Stimulated activated CD8-positive, alpha-beta memory T cell treated with anti-CD3 and anti-CD28 coated beads, Interleukin-15, amount 100 ng/mL, for 24 hours (primary cell): ENCODE results near the gene ENPP5.
"Not testable (repeated sequence)": the region's sequence is repeated elsewhere in the genome, so short reads cannot be mapped to it uniquely, and the experiment has no call there.

Experiments
- DNase-seq: peaks from one replicate; pipeline ENCODE4 v3.0.0-alpha.2; 2020; ENCODE audit warnings: low read depth

ENPP5 gene

GRCh38 chr6:46174904-46175303 lies 4.1 kb upstream of the ENPP5 start:
- DNase-seq = no peak

- DNase-seq = no peak
These were observed 1.4 kb upstream of the ENPP5 start for GRCh38 chr6:46172176-46172575.

DNA sequence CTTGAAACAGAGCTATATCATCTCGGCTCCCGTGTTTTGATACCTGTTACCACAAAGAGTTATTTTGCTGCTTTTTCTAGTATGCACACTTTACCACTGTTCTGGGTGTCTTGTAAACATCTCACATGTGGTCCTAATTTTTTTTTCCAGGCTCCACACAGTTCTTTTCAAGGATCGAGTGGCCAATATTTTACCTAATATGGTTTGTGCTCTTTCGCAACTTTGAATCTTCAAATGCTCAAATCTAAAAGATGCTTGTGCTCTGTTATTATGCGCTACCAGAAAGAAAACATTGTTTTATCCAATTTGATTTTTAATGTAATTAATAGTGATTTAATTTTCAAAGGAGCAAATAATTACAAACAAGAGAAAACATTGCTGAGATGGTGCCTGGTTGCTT lies 10.7 kb downstream of the ENPP5 start:
- DNase-seq = no peak

- DNase-seq = no peak
These were observed 11.6 kb downstream of the ENPP5 start for GRCh38 chr6:46159229-46159628.

DNA sequence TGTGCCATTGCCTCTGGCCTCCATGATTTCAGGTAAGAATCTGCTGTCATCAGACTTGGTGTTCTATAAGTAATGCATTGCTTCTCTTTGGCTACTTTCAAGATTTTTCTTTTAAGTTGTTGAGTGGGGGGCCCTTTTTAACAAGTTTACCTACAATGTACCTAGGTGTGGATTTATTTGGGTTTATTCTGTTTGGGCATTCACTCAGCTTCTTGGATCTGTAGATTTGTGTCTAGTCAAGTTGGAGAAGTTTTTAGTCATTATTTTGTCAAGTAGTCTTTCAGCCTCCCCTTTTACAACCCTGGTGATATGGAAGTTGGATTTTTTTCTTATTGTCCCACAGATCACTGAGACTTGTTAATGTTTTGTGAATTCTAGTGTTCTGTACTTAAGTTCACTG lies 14.1 kb downstream of the ENPP5 start:
- DNase-seq = no peak

DNA sequence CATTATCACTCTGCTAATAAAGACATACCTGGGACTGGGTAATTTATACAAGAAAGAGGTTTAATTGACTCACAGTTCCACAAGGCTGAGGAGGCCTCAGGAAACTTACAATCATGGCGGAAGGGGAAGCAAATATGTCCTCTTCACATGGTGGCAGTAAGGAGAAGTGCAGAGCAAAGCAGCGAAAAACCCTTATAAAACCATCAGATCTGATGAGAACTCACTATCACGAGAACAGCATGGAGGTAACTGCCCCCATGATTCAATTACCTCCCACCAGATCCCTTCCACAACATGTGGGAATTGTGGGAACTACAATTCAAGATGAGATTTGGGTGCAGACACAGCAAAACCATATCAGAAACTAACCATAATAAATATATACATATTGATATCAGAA lies 21.7 kb downstream of the ENPP5 start:
- DNase-seq = not testable (repeated sequence)

GRCh38 chr6:46144270-46144669 lies 26.5 kb downstream of the ENPP5 start:
- DNase-seq = no peak

- DNase-seq = no peak
These were observed 32.5 kb downstream of the ENPP5 start for GRCh38 chr6:46138281-46138680.

- DNase-seq = no peak
These were observed 33.4 kb downstream of the ENPP5 start for GRCh38 chr6:46137387-46137786.

GRCh38 chr6:46136831-46137230 lies 33.9 kb downstream of the ENPP5 start:
- no peak for DNase-seq

DNA sequence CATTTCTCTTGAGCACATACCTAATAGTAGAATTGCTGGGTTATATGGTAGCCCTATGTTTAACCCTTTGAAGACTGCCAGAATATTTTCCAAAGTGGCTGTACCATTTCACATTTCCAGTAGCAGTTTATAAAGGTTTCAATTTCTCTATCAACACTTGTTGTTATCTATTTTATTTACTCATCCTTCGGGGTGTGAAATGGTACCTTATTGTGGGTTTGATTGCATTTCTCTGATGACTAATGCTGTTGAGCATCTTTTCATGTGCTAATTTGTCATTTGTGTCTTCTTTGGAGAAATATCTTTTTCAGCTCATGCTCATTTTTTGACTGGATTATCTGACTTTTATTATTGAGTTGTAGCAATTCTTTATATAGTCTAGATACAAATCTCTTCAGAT lies 35.6 kb downstream of the ENPP5 start:
- no peak for DNase-seq

DNA sequence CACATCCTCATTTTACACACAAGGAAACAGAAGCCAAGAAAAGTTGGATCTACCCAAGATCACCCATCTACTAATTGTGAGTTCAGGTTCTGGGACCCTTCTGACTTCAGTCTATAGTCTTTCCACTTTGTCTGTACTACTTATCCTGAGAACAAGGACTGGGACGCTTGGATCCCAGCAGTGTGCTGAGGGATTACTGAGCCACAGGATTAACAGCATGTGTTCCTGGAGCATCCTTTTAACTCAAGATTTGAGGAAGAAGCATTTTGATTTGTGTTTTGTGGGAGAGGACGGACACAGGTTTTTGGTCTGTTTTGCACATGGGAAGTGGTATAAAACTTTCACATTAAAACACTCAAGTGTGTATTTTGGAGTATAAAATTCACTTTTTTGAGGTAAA lies 36.6 kb downstream of the ENPP5 start:
- no peak for DNase-seq

GRCh38 chr6:46131291-46131690 lies 39.5 kb downstream of the ENPP5 start:
- DNase-seq = not testable (repeated sequence)

DNA sequence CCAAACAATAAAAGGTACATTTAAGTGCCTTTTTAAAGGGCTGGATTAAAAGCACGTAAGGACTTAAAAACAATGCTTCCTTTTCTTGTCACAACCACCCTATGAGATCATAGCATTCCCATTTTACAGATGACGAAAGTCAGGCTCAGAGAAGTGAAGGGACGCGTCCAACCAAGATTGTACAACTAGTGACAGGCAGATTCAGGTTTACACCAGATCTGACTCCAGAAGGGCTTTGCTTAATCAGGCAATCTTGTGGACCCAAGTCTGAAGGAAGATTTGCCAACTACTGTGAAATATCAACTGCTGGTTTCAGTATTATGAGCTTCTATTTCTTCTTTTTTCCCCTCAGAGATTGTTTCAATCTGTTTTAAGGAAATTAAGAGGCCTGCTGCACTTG lies 40.1 kb downstream of the ENPP5 start:
- no peak for DNase-seq

- peak; percentile 69 for DNase-seq
These were observed 40.9 kb downstream of the ENPP5 start, which contains the start of gene ENPP4 for GRCh38 chr6:46129629-46130511. TSS of gene ENPP4 (plus strand) at chr6:46129989. CDS start at chr6:46139584, 9,595 bp downstream.

- no peak for DNase-seq
These were observed 41.5 kb downstream of the ENPP5 start for GRCh38 chr6:46129291-46129628.

DNA sequence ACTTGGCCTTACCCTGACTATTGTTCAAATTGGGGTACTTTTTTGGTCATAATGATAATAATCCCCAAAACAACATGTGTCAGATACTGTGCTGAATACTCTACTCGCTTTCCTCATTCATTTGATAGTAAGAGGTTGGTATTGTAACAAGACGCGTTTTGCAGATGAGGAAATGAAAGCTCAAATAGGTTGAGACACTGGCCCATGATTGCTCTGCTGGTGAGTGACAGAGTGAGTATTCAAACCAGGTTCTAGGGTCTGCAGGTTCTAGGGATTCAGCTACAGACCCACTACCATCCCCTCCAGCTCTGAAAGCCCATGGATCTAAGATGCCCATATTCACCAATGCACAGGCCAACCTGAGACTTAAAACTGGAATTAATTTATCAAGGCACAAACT lies 42.3 kb downstream of the ENPP5 start:
- DNase-seq = no peak

GRCh38 chr6:46119679-46120078 lies 51.1 kb downstream of the ENPP5 start:
- DNase-seq = not testable (repeated sequence)

GRCh38 chr6:46118836-46119235 lies 51.9 kb downstream of the ENPP5 start:
- no peak for DNase-seq

GRCh38 chr6:46118157-46118556 lies 52.6 kb downstream of the ENPP5 start:
- DNase-seq = no peak

DNA sequence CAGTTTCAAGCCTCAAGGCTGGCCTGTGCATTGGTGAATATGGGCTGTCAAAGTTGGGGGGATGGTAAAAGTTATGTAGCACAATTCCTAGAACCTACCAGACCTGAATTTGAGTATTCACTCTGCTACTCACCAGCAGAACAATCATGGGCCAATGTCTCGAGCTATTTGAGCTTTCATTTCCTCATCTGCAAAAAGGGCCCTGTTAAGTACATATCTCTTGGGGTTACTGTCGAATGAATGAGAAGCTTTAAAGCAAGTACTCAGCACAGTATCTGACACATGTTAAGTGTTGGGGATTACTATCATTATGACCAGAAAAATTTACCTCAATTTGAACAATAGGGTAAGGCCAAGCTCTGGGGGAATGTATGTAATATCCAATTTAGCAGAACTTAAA lies 54.5 kb downstream of the ENPP5 start:
- DNase-seq = no peak

GRCh38 chr6:46115634-46116033 lies 55.1 kb downstream of the ENPP5 start:
- no peak for DNase-seq

DNA sequence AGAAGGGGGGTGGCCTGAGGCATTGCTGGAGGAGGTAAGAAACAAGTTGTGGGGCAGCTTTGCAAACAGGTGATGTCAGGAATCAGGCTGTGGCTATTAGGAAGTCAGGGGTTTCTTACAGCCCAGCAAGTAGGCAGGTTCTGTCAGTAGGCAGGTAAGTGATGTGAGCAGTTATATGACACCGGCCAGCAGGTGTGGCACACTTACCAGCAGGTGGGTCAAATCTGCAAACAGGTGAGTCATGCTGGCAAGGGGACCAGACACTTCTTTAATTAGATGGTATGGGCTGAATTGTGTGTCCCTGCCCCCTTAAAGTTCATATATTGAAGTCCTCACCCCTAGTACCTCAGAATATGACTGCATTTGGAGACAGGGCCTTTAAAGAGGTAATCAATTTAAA lies 57.4 kb downstream of the ENPP5 start:
- no peak for DNase-seq
